HG03135 (cell line): ENCODE data around the gene NXN.
"Not testable (repeated sequence)": the region's sequence is repeated elsewhere in the genome, so short reads cannot be mapped to it uniquely, and the experiment has no call there.

ENCODE experiments used
- ATAC-seq: cut with Tn5 transposase; IDR thresholded peaks from one replicate; pipeline ENCODE4 v1.9.1; 2021; ENCODE audit warnings: mild to moderate bottlenecking, moderate library complexity; ENCODE audit not compliant: unreplicated experiment

The NXN gene

GRCh38 chr17:981292-981658 lies 1.7 kb upstream of the NXN start:
- no peak for ATAC-seq

- ATAC-seq = no peak
Observed at GRCh38 chr17:980406-981291, 1.1 kb upstream of the NXN start.

- peak; percentile 38 for ATAC-seq
Observed at GRCh38 chr17:979212-979538, 401 bp downstream of the NXN start.

GRCh38 chr17:978103-979093 lies 1.2 kb downstream of the NXN start:
- no peak for ATAC-seq

GRCh38 chr17:977166-977565 lies 2.4 kb downstream of the NXN start:
- no peak for ATAC-seq

- no peak for ATAC-seq
Observed at GRCh38 chr17:976312-976711, 3.3 kb downstream of the NXN start.

GRCh38 chr17:975371-975915 lies 4.1 kb downstream of the NXN start:
- ATAC-seq = no peak

- ATAC-seq = not testable (repeated sequence)
Observed at GRCh38 chr17:974778-975177, 4.8 kb downstream of the NXN start.

- no peak for ATAC-seq
Observed at GRCh38 chr17:973053-973452, 6.5 kb downstream of the NXN start.

GRCh38 chr17:971861-972260 lies 7.7 kb downstream of the NXN start:
- ATAC-seq = not testable (repeated sequence)

GRCh38 chr17:970364-970763 lies 9.2 kb downstream of the NXN start:
- no peak for ATAC-seq

- ATAC-seq = no peak
Observed at GRCh38 chr17:969811-970355, 9.7 kb downstream of the NXN start.

- ATAC-seq = no peak
Observed at GRCh38 chr17:968812-969730, 10.5 kb downstream of the NXN start.

GRCh38 chr17:967122-967521 lies 12.5 kb downstream of the NXN start:
- no peak for ATAC-seq

- no peak for ATAC-seq
Observed at GRCh38 chr17:965311-965989, 14.1 kb downstream of the NXN start.

- ATAC-seq = no peak
Observed at GRCh38 chr17:964876-965275, 14.7 kb downstream of the NXN start.

- no peak for ATAC-seq
Observed at GRCh38 chr17:962670-963069, 16.9 kb downstream of the NXN start.

- ATAC-seq = no peak
Observed at GRCh38 chr17:962166-962565, 17.4 kb downstream of the NXN start.

- no peak for ATAC-seq
Observed at GRCh38 chr17:958712-959451, 20.7 kb downstream of the NXN start.
